Measurements from ENCODE around the gene TMPRSS9. TPM values are rescaled to one million over a fixed set of nuclear protein-coding genes. Genes with fewer than 3 reads are reported as not detected.

TMPRSS9 gene
- total and polyA plus RNA-seq, 2 of the 13 experiments (the other 11 are each of a cell fraction or from before 2014, with no cell fraction given), result 2.5 to 5.2 TPM

- TF ChIP-seq ZXDC (CRISPR knock-in tag; IDR thresholded peaks at IDR 0.05) (no peak), ZSCAN9 (CRISPR knock-in tag; IDR thresholded peaks at IDR 0.05; ENCODE audit: borderline replicate concordance) (0 out of 2 replicates have a peak, but pooled peaks have one; percentile 13), ZNF891 (CRISPR knock-in tag; IDR thresholded peaks at IDR 0.05) (no peak; the same call in 1 of the 2 replicates), MTF1 (CRISPR knock-in tag; IDR thresholded peaks at IDR 0.05) (no peak), ZFX (CRISPR knock-in tag; IDR thresholded peaks at IDR 0.05; ENCODE audit: low read depth) (peak; percentile 96), ZSCAN29 (CRISPR knock-in tag; conservative IDR thresholded peaks at IDR 0.05) (peak; percentile 70; the same call in 1 of the 2 replicates), ZNF256 (CRISPR knock-in tag; conservative IDR thresholded peaks at IDR 0.05) (peak; percentile 53; the same call in 1 of the 2 replicates), NONO (IDR thresholded peaks at IDR 0.05) (no peak), NONO (CRISPR knock-in tag; conservative IDR thresholded peaks at IDR 0.05) (peak; percentile 92), FIP1L1 (IDR thresholded peaks at IDR 0.05; ENCODE audit: borderline replicate concordance, insufficient read depth, low read depth, low read length) (0 out of 2 replicates have a peak, but pooled peaks have one; percentile 30), NFE2 (CRISPR knock-in tag; IDR thresholded peaks at IDR 0.05) (no peak)
- TF ChIP-seq, protein P1, sequence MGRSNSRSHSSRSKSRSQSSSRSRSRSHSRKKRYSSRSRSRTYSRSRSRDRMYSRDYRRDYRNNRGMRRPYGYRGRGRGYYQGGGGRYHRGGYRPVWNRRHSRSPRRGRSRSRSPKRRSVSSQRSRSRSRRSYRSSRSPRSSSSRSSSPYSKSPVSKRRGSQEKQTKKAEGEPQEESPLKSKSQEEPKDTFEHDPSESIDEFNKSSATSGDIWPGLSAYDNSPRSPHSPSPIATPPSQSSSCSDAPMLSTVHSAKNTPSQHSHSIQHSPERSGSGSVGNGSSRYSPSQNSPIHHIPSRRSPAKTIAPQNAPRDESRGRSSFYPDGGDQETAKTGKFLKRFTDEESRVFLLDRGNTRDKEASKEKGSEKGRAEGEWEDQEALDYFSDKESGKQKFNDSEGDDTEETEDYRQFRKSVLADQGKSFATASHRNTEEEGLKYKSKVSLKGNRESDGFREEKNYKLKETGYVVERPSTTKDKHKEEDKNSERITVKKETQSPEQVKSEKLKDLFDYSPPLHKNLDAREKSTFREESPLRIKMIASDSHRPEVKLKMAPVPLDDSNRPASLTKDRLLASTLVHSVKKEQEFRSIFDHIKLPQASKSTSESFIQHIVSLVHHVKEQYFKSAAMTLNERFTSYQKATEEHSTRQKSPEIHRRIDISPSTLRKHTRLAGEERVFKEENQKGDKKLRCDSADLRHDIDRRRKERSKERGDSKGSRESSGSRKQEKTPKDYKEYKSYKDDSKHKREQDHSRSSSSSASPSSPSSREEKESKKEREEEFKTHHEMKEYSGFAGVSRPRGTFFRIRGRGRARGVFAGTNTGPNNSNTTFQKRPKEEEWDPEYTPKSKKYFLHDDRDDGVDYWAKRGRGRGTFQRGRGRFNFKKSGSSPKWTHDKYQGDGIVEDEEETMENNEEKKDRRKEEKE (IDR thresholded peaks at IDR 0.05), result no peak
- TF ChIP-seq, protein P2, sequence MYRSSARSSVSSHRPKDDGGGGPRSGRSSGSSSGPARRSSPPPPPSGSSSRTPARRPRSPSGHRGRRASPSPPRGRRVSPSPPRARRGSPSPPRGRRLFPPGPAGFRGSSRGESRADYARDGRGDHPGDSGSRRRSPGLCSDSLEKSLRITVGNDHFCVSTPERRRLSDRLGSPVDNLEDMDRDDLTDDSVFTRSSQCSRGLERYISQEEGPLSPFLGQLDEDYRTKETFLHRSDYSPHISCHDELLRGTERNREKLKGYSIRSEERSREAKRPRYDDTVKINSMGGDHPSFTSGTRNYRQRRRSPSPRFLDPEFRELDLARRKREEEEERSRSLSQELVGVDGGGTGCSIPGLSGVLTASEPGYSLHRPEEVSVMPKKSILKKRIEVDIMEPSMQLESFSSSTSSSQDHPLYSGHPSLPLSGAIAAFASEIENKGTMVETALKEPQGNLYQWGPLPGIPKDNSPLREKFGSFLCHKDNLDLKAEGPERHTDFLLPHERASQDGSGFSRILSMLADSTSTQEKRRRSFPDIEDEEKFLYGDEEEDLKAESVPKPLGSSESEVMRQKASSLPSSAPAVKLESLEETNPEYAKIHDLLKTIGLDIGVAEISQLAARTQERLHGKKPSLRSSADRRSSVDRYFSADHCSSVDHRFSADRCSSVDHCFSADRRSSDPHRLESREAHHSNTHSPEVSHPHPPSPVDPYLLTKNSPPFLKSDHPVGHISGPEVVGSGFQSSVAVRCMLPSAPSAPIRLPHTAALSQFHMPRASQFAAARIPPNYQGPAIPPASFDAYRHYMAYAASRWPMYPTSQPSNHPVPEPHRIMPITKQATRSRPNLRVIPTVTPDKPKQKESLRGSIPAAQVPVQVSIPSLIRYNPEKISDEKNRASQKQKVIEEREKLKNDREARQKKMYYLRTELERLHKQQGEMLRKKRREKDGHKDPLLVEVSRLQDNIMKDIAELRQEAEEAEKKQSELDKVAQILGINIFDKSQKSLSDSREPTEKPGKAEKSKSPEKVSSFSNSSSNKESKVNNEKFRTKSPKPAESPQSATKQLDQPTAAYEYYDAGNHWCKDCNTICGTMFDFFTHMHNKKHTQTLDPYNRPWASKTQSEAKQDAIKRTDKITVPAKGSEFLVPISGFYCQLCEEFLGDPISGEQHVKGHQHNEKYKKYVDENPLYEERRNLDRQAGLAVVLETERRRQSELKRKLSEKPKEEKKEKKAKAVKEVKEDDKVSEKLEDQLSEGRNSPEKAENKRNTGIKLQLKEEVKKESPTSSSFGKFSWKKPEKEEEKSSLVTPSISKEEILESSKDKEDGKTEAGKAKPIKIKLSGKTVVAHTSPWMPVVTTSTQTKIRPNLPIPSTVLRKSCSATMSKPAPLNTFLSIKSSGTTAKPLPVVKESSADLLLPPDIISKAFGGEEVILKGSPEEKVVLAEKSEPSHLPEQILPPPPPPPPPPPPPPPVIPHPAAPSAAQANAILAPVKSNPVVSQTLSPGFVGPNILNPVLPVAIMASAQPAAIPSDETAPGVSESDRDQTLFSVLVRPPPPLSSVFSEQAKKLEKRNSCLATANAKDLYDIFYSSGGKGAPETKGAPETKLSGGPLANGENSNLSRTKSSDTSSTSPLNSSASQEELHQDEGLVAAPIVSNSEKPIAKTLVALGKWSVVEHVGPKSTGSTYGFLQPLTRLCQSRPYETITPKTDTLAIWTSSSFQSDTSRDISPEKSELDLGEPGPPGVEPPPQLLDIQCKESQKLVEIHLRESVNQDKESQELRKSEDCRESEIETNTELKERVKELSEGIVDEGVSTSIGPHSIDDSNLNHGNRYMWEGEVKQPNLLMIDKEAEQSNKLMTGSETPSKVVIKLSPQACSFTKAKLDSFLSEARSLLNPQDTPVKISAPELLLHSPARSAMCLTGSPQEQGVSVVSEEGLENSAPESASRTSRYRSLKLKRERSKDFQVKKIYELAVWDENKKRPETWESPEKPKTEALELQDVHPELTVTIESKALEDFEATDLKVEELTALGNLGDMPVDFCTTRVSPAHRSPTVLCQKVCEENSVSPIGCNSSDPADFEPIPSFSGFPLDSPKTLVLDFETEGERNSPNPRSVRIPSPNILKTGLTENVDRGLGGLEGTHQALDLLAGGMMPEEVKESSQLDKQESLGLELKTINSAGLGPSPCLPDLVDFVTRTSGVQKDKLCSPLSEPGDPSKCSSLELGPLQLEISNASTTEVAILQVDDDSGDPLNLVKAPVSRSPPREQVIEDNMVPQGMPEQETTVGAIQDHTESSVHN (CRISPR knock-in tag; IDR thresholded peaks at IDR 0.05), result peak; percentile 95
These were observed 67.6 kb downstream of the TMPRSS9 start, which contains the start of gene TIMM13 (continued) for GRCh38 chr19:2427429-2428320.
